Measurements from ENCODE around the gene TBCCD1.

DNA sequence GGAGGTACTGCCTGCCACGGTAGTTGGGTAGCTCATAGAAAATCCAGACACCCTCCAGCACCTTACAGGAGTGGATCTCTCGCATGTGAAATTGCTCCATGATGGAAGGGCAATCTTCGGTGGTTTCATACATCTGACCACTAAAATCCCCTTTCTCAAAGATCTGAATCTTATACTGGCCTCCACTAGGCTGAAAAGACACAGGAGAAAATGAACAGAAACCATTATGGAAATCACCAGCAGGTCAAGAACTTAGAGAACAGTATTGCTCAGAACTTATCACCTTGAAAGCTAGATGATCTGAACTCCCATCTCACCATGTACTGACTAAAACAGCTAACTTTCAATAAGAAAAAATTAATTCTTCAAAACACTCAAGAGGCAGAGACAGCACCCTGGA is 28.4 kb downstream of the TBCCD1 start:
- TF ChIP-seq, protein P1, sequence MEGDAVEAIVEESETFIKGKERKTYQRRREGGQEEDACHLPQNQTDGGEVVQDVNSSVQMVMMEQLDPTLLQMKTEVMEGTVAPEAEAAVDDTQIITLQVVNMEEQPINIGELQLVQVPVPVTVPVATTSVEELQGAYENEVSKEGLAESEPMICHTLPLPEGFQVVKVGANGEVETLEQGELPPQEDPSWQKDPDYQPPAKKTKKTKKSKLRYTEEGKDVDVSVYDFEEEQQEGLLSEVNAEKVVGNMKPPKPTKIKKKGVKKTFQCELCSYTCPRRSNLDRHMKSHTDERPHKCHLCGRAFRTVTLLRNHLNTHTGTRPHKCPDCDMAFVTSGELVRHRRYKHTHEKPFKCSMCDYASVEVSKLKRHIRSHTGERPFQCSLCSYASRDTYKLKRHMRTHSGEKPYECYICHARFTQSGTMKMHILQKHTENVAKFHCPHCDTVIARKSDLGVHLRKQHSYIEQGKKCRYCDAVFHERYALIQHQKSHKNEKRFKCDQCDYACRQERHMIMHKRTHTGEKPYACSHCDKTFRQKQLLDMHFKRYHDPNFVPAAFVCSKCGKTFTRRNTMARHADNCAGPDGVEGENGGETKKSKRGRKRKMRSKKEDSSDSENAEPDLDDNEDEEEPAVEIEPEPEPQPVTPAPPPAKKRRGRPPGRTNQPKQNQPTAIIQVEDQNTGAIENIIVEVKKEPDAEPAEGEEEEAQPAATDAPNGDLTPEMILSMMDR (IDR thresholded peaks at IDR 0.05) = no peak
- TF ChIP-seq POLR2A (IDR thresholded peaks at IDR 0.05) = no peak
